Measurements from ENCODE around the gene ERF. TPM values are rescaled to one million over a fixed set of nuclear protein-coding genes. Genes with fewer than 3 reads are reported as not detected.

Gene ERF
- total RNA-seq, 1 experiment from 2014 or later, result 17.0 TPM

DNA sequence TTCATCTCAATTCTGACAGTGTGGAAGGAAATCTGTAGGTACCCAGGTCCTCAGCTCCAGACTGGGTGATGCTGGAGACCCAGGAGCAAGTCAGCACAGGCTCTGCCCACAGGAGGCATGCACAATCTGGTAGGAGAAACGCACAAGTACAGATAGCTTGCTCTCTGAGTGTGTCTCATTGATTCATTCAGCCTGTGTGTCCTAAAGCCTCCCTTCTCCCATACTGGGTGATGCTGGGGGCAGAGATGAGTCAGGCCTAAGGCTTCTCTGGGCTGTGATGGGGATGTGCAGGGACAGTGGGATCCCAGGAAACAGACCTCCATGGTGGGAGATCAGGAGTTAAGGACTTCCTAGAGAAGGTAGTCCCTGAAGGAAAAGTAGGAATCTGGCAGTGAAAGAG lies 28.0 kb downstream of the ERF start:
- peaks cover 15% of the 10 kb centered on the region for H3K79me2 ChIP-seq (ENCODE audit: low read length)
- H3F3A ChIP-seq (ENCODE audit: low read length, unreplicated experiment), result no peaks in the 10 kb centered on the region
- H3K4me2 ChIP-seq (ENCODE audit: low read length), result no peak overlapping the region
- no peak overlapping the region for H3K27ac ChIP-seq (ENCODE audit: low read length)
- H3K9me3 ChIP-seq (ENCODE audit: low read length), result no peaks in the 10 kb centered on the region
- no peak overlapping the region for H2AFZ ChIP-seq (ENCODE audit: low read length)
- DNase-seq (no peak), ATAC-seq (no peak)
- H3K4me3 ChIP-seq (ENCODE audit: low read length), result no peak overlapping the region
- no peaks in the 10 kb centered on the region for H3K4me1 ChIP-seq (ENCODE audit: insufficient read depth, low read length)
- POLR2A ChIA-PET (ENCODE audit: unreplicated experiment), result no interaction called here
- H3K9me2 ChIP-seq (replicated peaks; ENCODE audit: low read length), result no peaks in the 10 kb centered on the region
- intact Hi-C loops (cut with micrococcal nuclease), result no loop called here
- BruUV-seq (replicated peaks), result no TSS peak
- TF ChIP-seq EZH2 (IDR thresholded peaks at IDR 0.05; ENCODE audit: low read length, unreplicated experiment) (no peak), EZH2phosphoT487 (IDR thresholded peaks at IDR 0.05; ENCODE audit: borderline replicate concordance, low read length) (no peak)
- TF ChIP-seq, protein P1, sequence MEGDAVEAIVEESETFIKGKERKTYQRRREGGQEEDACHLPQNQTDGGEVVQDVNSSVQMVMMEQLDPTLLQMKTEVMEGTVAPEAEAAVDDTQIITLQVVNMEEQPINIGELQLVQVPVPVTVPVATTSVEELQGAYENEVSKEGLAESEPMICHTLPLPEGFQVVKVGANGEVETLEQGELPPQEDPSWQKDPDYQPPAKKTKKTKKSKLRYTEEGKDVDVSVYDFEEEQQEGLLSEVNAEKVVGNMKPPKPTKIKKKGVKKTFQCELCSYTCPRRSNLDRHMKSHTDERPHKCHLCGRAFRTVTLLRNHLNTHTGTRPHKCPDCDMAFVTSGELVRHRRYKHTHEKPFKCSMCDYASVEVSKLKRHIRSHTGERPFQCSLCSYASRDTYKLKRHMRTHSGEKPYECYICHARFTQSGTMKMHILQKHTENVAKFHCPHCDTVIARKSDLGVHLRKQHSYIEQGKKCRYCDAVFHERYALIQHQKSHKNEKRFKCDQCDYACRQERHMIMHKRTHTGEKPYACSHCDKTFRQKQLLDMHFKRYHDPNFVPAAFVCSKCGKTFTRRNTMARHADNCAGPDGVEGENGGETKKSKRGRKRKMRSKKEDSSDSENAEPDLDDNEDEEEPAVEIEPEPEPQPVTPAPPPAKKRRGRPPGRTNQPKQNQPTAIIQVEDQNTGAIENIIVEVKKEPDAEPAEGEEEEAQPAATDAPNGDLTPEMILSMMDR (conservative IDR thresholded peaks at IDR 0.05; ENCODE audit: low read depth, low read length), result no peak
- H3K36me3 ChIP-seq (ENCODE audit: low read depth, low read length), result no peaks in the 10 kb centered on the region; the same call in 1 of the 2 replicates
- no peaks in the 10 kb centered on the region for H4K20me1 ChIP-seq (ENCODE audit: low read length)
- H3K27me3 ChIP-seq (ENCODE audit: low read length), result no peaks in the 10 kb centered on the region
- H3K9ac ChIP-seq (ENCODE audit: low read length), result no peak overlapping the region
- CTCF ChIA-PET, result no interaction called here

DNA sequence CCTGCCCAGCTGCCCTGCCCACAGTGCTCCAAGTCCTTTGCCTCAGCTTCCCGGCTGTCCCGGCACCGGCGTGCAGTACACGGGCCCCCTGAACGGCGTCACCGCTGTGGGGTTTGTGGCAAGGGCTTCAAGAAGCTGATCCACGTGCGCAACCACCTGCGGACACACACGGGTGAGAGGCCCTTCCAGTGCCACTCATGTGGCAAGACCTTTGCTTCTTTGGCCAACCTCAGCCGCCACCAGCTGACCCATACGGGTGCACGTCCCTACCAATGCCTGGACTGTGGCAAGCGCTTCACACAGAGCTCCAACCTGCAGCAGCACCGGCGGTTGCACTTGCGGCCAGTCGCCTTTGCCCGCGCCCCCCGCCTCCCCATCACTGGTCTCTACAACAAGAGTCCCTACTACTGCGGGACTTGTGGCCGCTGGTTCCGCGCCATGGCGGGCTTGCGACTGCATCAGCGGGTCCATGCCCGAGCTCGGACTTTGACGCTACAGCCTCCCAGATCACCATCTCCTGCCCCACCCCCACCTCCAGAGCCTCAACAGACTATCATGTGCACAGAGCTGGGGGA lies 29.1 kb downstream of the ERF start:
- Histone ChIP-seq H3K9me2 (replicated peaks; ENCODE audit: low read length) (no peaks in the 10 kb centered on the region), H3K27me3 (ENCODE audit: low read length) (no peaks in the 10 kb centered on the region), H3K4me2 (ENCODE audit: low read length) (no peak overlapping the region), H3K4me1 (ENCODE audit: insufficient read depth, low read length) (no peaks in the 10 kb centered on the region), H3K36me3 (ENCODE audit: low read depth, low read length) (no peaks in the 10 kb centered on the region; the same call in 1 of the 2 replicates), H4K20me1 (ENCODE audit: low read length) (no peaks in the 10 kb centered on the region), H3K27ac (ENCODE audit: low read length) (no peak overlapping the region), H3K9ac (ENCODE audit: low read length) (no peak overlapping the region), H3K9me3 (ENCODE audit: low read length) (no peaks in the 10 kb centered on the region), H3K79me2 (ENCODE audit: low read length) (peaks cover 26% of the 10 kb centered on the region), H3F3A (ENCODE audit: low read length, unreplicated experiment) (no peaks in the 10 kb centered on the region), H3K4me3 (ENCODE audit: low read length) (no peak overlapping the region), H2AFZ (ENCODE audit: low read length) (no peak overlapping the region)
- no peak for ATAC-seq
- intact Hi-C loops (cut with micrococcal nuclease), result no loop called here
- ChIA-PET POLR2A (ENCODE audit: unreplicated experiment) (no interaction called here), CTCF (no interaction called here)
- TF ChIP-seq EZH2phosphoT487 (IDR thresholded peaks at IDR 0.05; ENCODE audit: borderline replicate concordance, low read length) (no peak), EZH2 (IDR thresholded peaks at IDR 0.05; ENCODE audit: low read length, unreplicated experiment) (no peak)
- TF ChIP-seq, protein P1 (conservative IDR thresholded peaks at IDR 0.05; ENCODE audit: low read depth, low read length), result no peak
- BruUV-seq (replicated peaks), result no TSS peak
- DNase-seq, result no peak

DNA sequence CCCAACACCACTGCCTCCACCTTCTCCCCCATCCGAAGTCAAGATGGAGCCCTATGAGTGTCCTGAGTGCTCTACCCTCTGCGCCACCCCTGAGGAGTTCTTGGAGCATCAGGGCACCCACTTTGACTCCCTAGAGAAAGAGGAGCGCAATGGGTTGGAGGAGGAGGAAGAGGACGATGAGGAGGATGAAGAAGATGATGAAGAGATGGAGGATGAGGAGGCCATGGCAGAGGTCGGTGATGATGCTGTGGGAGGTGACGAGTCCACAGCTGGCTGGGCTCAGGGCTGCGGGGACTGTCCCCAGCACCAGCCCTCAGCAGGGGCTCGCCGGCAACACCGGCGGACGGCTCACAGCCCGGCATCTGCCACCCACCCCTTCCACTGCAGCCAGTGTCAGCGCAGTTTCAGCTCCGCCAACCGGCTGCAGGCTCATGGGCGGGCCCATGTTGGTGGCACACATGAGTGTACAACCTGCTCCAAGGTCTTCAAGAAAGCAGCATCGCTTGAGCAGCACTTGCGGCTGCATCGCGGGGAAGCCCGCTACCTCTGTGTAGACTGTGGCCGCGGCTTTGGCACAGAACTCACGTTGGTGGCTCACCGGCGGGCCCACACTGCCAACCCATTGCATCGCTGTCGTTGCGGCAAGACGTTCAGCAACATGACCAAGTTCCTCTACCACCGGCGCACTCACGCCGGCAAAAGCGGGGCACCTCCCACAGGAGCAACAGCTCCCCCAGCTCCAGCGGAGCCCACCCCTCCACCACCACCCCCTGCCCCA lies 29.8 kb downstream of the ERF start:
- ChIA-PET POLR2A (ENCODE audit: unreplicated experiment) (no interaction called here), CTCF (no interaction called here)
- Histone ChIP-seq H3K9me2 (replicated peaks; ENCODE audit: low read length) (no peaks in the 10 kb centered on the region), H3K4me2 (ENCODE audit: low read length) (no peak overlapping the region), H3F3A (ENCODE audit: low read length, unreplicated experiment) (no peaks in the 10 kb centered on the region), H4K20me1 (ENCODE audit: low read length) (no peaks in the 10 kb centered on the region), H3K4me3 (ENCODE audit: low read length) (no peak overlapping the region), H3K27me3 (ENCODE audit: low read length) (no peaks in the 10 kb centered on the region), H3K9me3 (ENCODE audit: low read length) (no peaks in the 10 kb centered on the region), H2AFZ (ENCODE audit: low read length) (no peak overlapping the region), H3K79me2 (ENCODE audit: low read length) (peaks cover 33% of the 10 kb centered on the region), H3K27ac (ENCODE audit: low read length) (no peak overlapping the region), H3K9ac (ENCODE audit: low read length) (no peak overlapping the region), H3K36me3 (ENCODE audit: low read depth, low read length) (no peaks in the 10 kb centered on the region; the same call in 1 of the 2 replicates), H3K4me1 (ENCODE audit: insufficient read depth, low read length) (no peaks in the 10 kb centered on the region)
- no peak for TF ChIP-seq EZH2phosphoT487 (IDR thresholded peaks at IDR 0.05; ENCODE audit: borderline replicate concordance, low read length)
- TF ChIP-seq, protein P1 (conservative IDR thresholded peaks at IDR 0.05; ENCODE audit: low read depth, low read length), result no peak
- TF ChIP-seq EZH2 (IDR thresholded peaks at IDR 0.05; ENCODE audit: low read length, unreplicated experiment), result no peak
- ATAC-seq, result no peak
- no peak for DNase-seq
- intact Hi-C loops (cut with micrococcal nuclease), result no loop called here
- BruUV-seq (replicated peaks), result no TSS peak

Measured in PC-3 (cell line).